Urinary bladder (tissue), 4 donors: ENCODE data around the gene COL5A2. TPM values are rescaled to one million over a fixed set of nuclear protein-coding genes. Genes with fewer than 3 reads are reported as not detected.
A peak's percentile ranks its signal among the peaks of the same experiment; 100 is the strongest.

Experiments used
- DNase-seq: peaks from one replicate; pipeline ENCODE4 v3.0.0-alpha.2; 2015; ENCODE audit errors: extremely low spot score
- H3K27ac ChIP-seq: one replicate; pipeline ENCODE4 v1.5.1; 2013; ENCODE audit warnings: low read depth, mild to moderate bottlenecking, moderate library complexity
- H3K36me3 ChIP-seq: one replicate; pipeline ENCODE4 v1.6.1; 2013; ENCODE audit warnings: mild to moderate bottlenecking, moderate library complexity; ENCODE audit not compliant: insufficient read depth
- H3K4me1 ChIP-seq: one replicate; pipeline ENCODE4 v1.6.1; 2013; ENCODE audit warnings: mild to moderate bottlenecking, moderate library complexity; ENCODE audit not compliant: insufficient read depth
- H3K4me3 ChIP-seq: one replicate; pipeline ENCODE4 v1.5.1; 2013; ENCODE audit warnings: low read depth, low read length
- WGBS: extraction: QIAGEN DNeasy Blood & Tissue Kit; methylation state at CpG from one replicate; pipeline ENCODE4 v1.1.7; 2013; 5-methylcytosine and 5-hydroxymethylcytosine counted together
- polyA plus RNA-seq: library from polyadenylated mRNA; stranded (reverse); fragments of 200-250 nt; gene quantifications from one replicate; pipeline ENCODE4 v1.2.3, GENCODE V29; 2013
- total RNA-seq: library from RNA; depleted of rRNA; stranded (reverse); fragments of >200 nt; gene quantifications from one replicate; pipeline ENCODE4 v1.2.3, GENCODE V29; 2014
- donor health status: healthy with polysubstance abuse.
- donor health status: healthy.

The COL5A2 gene
- 964 TPM for total RNA-seq
- polyA plus RNA-seq, result 112 TPM

- DNase-seq, result peak; percentile 72
- 3% methylated on average over 6 of the region's 6 CpGs for WGBS
- Histone ChIP-seq H3K4me1 (no peaks in the 10 kb centered on the region), H3K36me3 (no peaks in the 10 kb centered on the region), H3K27ac (peak within 1 kb of the TSS; percentile 50), H3K4me3 (peak within 1 kb of the TSS; percentile 57)
These were observed at the start of gene COL5A2 for GRCh38 chr2:189179570-189179950. COL5A2 (minus strand) TSS chr2:189179761; CDS start chr2:189179604, 157 bp downstream.

GRCh38 chr2:189226017-189226416 lies 46.5 kb upstream of the COL5A2 start:
- H3K27ac ChIP-seq, result no peak overlapping the region
- 88% methylated on average over 1 of the region's 1 CpG for WGBS
- no peak for DNase-seq
- no peaks in the 10 kb centered on the region for H3K4me1 ChIP-seq
- H3K36me3 ChIP-seq, result no peaks in the 10 kb centered on the region
- H3K4me3 ChIP-seq, result no peak overlapping the region

GRCh38 chr2:189225032-189225431 lies 45.5 kb upstream of the COL5A2 start:
- H3K4me1 ChIP-seq, result no peaks in the 10 kb centered on the region
- WGBS, result 90% methylated on average over 2 of the region's 2 CpGs
- H3K36me3 ChIP-seq, result no peaks in the 10 kb centered on the region
- H3K27ac ChIP-seq, result no peak overlapping the region
- DNase-seq, result no peak
- H3K4me3 ChIP-seq, result no peak overlapping the region

GRCh38 chr2:189222468-189223105 lies 43.0 kb upstream of the COL5A2 start:
- DNase-seq, result no peak

GRCh38 chr2:189221811-189222467 lies 42.4 kb upstream of the COL5A2 start:
- Histone ChIP-seq H3K36me3 (no peaks in the 10 kb centered on the region), H3K4me1 (no peaks in the 10 kb centered on the region), H3K4me3 (no peak overlapping the region), H3K27ac (no peak overlapping the region)
- DNase-seq, result no peak

More at GRCh38 chr2:189222468-189223105, 43.0 kb upstream of the COL5A2 start:
- no peaks in the 10 kb centered on the region for H3K36me3 ChIP-seq
- H3K4me3 ChIP-seq, result no peak overlapping the region
- no peaks in the 10 kb centered on the region for H3K4me1 ChIP-seq
- no peak overlapping the region for H3K27ac ChIP-seq
- 42% methylated on average over 4 of the region's 4 CpGs for WGBS

- no peak overlapping the region for H3K27ac ChIP-seq
- H3K36me3 ChIP-seq, result no peaks in the 10 kb centered on the region
- WGBS, result 49% methylated on average over 2 of the region's 2 CpGs
- no peak overlapping the region for H3K4me3 ChIP-seq
- H3K4me1 ChIP-seq, result no peaks in the 10 kb centered on the region
- DNase-seq, result no peak
These were observed 38.7 kb upstream of the COL5A2 start for GRCh38 chr2:189218236-189218635.

- WGBS, result 37% methylated on average over 6 of the region's 6 CpGs
- no peak for DNase-seq
- Histone ChIP-seq H3K4me3 (no peak overlapping the region), H3K4me1 (no peaks in the 10 kb centered on the region), H3K27ac (no peak overlapping the region), H3K36me3 (no peaks in the 10 kb centered on the region)
These were observed 38.0 kb upstream of the COL5A2 start for GRCh38 chr2:189217541-189217940.

- Histone ChIP-seq H3K4me1 (no peaks in the 10 kb centered on the region), H3K27ac (no peak overlapping the region), H3K4me3 (no peak overlapping the region), H3K36me3 (no peaks in the 10 kb centered on the region)
- no peak for DNase-seq
- WGBS, result 41% methylated on average over 3 of the region's 3 CpGs
These were observed 37.5 kb upstream of the COL5A2 start for GRCh38 chr2:189217051-189217450.

GRCh38 chr2:189214484-189214883 lies 34.9 kb upstream of the COL5A2 start:
- Histone ChIP-seq H3K27ac (no peak overlapping the region), H3K36me3 (no peaks in the 10 kb centered on the region), H3K4me3 (no peak overlapping the region), H3K4me1 (no peaks in the 10 kb centered on the region)
- whole genome bisulfite sequencing, result 96% methylated on average over 2 of the region's 2 CpGs
- no peak for DNase-seq

GRCh38 chr2:189213250-189213649 lies 33.7 kb upstream of the COL5A2 start:
- WGBS, result 72% methylated on average over 2 of the region's 2 CpGs
- Histone ChIP-seq H3K36me3 (no peaks in the 10 kb centered on the region), H3K4me3 (no peak overlapping the region), H3K27ac (no peak overlapping the region), H3K4me1 (no peaks in the 10 kb centered on the region)
- no peak for DNase-seq

GRCh38 chr2:189210250-189211087 lies 30.9 kb upstream of the COL5A2 start:
- WGBS, result 11% methylated on average over 7 of the region's 7 CpGs
- H3K4me3 ChIP-seq, result no peak overlapping the region
- peak; percentile 61 for DNase-seq
- H3K36me3 ChIP-seq, result no peaks in the 10 kb centered on the region
- no peak overlapping the region for H3K27ac ChIP-seq
- no peaks in the 10 kb centered on the region for H3K4me1 ChIP-seq

- H3K4me3 ChIP-seq, result no peak overlapping the region
- no peaks in the 10 kb centered on the region for H3K36me3 ChIP-seq
- H3K4me1 ChIP-seq, result no peaks in the 10 kb centered on the region
- no peak overlapping the region for H3K27ac ChIP-seq
- DNase-seq, result no peak
- WGBS, result 45% methylated on average over 1 of the region's 1 CpG
These were observed 28.7 kb upstream of the COL5A2 start for GRCh38 chr2:189208254-189208653.

GRCh38 chr2:189204322-189204941 lies 24.9 kb upstream of the COL5A2 start:
- H3K27ac ChIP-seq, result no peak overlapping the region

More at GRCh38 chr2:189204322-189204941, 24.9 kb upstream of the COL5A2 start:
- H3K4me1 ChIP-seq, result no peaks in the 10 kb centered on the region
- no peaks in the 10 kb centered on the region for H3K36me3 ChIP-seq
- no peak overlapping the region for H3K4me3 ChIP-seq
- WGBS, result 55% methylated on average over 3 of the region's 3 CpGs
- no peak for DNase-seq
